GM12801 (cell line): ENCODE data around the gene CDKAL1.

Experiments used
- TF ChIP-seq, protein P1 (sequence below): IDR thresholded peaks from one replicate; pipeline ENCODE4 v1.5.1; 2011; ENCODE audit warnings: control low read depth; ENCODE audit not compliant: insufficient read length; ENCODE audit errors: extremely low read depth

Gene CDKAL1

DNA sequence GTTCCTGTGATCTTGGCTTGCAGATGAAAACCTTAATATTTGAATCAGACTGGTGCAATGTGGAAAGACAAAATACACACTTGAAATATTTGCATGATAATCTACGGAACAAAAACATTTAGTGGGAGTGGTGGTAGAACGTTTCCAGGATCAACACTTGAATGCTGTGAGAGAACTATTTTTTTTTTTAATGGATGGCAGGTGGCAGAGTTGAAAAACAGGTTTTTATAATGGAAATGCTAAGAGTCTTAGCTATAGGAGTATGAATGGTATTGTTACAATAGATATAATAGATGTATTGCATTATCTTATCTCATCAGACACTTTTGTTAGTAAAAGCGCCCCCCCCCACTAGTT, 49.2 kb downstream of the CDKAL1 start:
- TF ChIP-seq, protein P1, sequence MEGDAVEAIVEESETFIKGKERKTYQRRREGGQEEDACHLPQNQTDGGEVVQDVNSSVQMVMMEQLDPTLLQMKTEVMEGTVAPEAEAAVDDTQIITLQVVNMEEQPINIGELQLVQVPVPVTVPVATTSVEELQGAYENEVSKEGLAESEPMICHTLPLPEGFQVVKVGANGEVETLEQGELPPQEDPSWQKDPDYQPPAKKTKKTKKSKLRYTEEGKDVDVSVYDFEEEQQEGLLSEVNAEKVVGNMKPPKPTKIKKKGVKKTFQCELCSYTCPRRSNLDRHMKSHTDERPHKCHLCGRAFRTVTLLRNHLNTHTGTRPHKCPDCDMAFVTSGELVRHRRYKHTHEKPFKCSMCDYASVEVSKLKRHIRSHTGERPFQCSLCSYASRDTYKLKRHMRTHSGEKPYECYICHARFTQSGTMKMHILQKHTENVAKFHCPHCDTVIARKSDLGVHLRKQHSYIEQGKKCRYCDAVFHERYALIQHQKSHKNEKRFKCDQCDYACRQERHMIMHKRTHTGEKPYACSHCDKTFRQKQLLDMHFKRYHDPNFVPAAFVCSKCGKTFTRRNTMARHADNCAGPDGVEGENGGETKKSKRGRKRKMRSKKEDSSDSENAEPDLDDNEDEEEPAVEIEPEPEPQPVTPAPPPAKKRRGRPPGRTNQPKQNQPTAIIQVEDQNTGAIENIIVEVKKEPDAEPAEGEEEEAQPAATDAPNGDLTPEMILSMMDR = no peak

DNA sequence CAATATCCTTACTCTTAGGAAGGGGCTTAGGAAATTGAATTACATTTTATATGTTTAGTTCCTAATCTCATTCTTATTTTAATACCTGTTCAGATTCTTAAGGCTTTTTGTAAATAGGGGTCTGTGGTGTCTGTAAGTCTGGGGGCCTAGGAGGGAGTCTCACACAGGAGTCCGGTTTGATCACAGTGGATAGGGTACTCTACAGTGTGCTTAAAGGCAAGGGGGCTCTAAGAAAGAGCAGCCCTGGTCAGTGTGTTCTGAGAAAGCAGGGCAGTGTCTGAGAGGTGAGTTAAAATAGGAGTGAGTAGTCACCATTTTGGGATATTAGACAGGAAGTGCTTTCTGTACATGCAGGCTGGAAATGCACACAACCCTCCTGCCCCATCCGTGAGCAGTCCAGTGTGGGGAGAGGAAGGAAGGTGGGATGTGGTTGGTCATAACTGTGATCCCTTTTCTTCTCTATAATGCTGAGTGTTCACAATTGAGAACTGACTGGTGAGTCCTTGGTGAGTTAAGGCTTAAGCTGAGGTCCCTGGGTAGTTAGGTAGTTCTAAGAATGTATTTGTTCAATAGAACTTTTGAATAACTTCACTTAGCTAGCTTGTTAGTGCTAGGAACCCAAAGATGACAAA, 50.0 kb downstream of the CDKAL1 start:
- TF ChIP-seq, protein P1 = no peak

DNA sequence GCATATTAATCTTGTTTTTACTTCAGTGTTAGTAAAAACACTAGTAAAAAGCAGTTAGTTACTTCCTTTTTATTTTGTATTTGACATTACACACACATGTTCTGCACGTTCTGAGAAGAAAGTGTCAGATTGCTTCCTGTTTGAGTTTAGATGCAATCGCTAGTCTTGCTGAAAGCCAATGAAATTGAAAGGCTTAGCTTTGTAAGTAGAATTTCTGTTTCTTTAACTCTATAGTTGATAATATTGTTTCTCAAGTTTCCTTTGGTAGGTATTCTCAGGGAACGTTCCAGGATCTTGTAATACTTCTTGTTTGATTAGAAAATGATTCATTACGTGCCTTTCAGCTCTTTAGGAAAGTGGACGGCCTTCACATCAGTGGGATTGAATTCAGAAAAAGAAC, 55.0 kb downstream of the CDKAL1 start:
- TF ChIP-seq, protein P1 = no peak

DNA sequence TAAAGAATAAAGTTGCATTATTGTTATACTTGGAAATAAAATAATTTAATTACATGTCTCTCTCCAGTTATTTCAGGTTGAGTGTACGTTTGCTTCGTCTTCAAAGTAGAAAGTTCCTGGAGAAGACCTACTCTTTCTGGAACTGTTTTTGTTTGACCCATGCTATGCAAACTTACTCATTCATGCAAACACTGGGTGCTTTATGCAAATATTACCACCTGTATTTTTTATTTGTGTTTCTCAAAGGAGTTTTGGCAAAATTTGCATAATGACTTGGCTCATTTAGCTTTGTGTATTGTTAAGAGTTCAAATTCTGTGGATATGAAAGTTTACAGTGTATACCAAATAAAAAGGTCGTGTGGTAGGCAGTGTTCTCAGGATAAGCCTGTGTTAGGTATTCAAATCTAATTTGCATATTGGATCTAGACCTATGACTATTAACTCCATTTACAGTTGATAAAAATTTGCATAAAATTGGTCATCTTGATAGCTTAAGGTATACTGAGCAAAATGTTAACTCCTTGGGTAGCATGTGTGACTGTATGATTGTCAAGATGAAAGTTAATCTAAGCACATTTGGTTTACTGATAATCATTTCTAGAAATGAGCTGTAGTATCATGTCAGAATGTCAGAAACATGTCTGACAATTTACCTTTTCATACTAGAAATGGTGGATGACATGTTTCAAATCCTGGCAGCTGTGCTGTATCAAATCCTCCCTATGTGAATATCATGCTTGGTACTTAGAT, 65.2 kb downstream of the CDKAL1 start:
- TF ChIP-seq, protein P1 = no peak

DNA sequence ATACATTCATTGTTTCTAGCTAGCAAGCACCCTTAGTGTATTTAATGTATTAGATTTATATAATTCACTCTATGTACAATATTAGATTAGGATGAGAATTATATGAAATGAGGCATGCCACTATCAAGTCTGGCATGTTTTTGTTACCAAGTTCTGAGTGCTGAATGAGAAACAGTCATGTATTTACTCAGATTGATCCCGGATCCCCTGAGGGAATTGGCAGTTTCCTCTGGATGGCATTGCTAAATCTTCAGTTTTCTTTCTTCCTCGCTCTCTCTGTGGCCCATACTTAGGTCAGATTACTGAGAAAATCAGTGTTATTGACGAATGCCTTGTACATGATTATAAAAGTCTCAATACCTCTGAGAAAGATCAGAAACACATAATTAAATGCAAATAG, 66.6 kb downstream of the CDKAL1 start:
- TF ChIP-seq, protein P1 = no peak

DNA sequence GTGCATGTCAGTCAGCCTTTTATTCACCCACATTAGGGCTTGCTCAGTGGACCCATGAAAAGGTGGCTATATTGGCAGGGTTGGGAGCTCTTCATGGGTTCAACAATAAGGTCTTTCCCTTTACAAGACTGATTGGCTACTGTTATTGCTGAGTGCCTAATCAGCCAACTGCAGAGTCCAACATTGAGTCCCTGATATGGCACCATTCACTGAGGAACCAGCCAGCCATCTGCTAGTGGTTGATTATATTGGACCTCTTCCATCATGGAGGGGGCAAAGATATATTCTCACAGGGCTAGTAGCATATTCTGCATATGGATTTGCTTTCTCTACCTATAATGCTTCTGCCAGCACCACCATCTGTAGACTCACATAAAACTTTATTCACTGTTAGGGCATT, 69.9 kb downstream of the CDKAL1 start:
- TF ChIP-seq, protein P1 = no peak

DNA sequence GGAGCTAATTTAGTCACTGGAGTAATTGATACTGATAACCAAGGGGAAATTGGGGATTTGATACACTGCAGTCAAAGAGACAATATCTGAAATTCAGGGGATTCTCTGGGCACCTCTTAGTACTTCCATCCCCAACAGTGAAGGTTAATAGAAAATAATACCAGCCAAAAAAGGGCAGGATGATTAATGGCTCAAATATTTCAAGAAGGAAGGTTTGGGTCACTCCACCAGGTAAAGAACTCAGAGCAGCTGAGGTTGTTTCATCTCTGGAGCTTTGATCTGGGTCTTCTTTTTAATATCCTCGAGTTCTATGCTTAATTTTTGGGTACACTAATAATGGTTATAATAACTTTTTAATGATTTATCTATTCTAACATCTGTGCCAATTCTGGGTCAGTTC, 70.8 kb downstream of the CDKAL1 start:
- TF ChIP-seq, protein P1 = no peak
